ENCODE results near the gene UXS1. TPM values are rescaled to one million over a fixed set of nuclear protein-coding genes. Genes with fewer than 3 reads are reported as not detected.

UXS1 gene
- total and polyA plus RNA-seq, 9 of the 15 experiments (the other 6 are each of a cell fraction or from before 2014, with no cell fraction given) = 5.8 to 25.8 (median 15.0) TPM

- TF ChIP-seq BCLAF1 (IDR thresholded peaks at IDR 0.05; ENCODE audit: borderline replicate concordance in 1 of 2, control insufficient read depth in 1 of 2, low read depth in 2 of 2, low read length in 1 of 2) (no peak), ZFX (CRISPR knock-in tag; IDR thresholded peaks at IDR 0.05) (peak; percentile 58), SAFB (IDR thresholded peaks at IDR 0.05; ENCODE audit: borderline replicate concordance, low read depth, low read length) (no peak), PPARD (CRISPR knock-in tag; IDR thresholded peaks at IDR 0.05) (no peak), ELK1 (CRISPR knock-in tag; IDR thresholded peaks at IDR 0.05) (no peak), CC2D1A (IDR thresholded peaks at IDR 0.05) (no peak), PKNOX1 (IDR thresholded peaks at IDR 0.05) (no peak), HNRNPL (IDR thresholded peaks at IDR 0.05; ENCODE audit: low read depth, low read length) (no peak; the same call in 1 of the 2 replicates), EHMT2 (IDR thresholded peaks at IDR 0.05) (no peak), RBFOX2 (IDR thresholded peaks at IDR 0.05; ENCODE audit: low read depth, low read length) (no peak), FIP1L1 (IDR thresholded peaks at IDR 0.05; ENCODE audit: low read depth, low read length, poor library complexity, severe bottlenecking) (peak; percentile 53), SP1 (CRISPR knock-in tag; IDR thresholded peaks at IDR 0.05) (peak; percentile 39; the same call in 1 of the 2 replicates), FOSL1 (tag; conservative IDR thresholded peaks at IDR 0.05) (0 out of 2 replicates have a peak, but pooled peaks have one; percentile 16), GABPB2 (CRISPR knock-in tag; conservative IDR thresholded peaks at IDR 0.05) (no peak), HLTF (IDR thresholded peaks at IDR 0.05) (no peak), NEUROD1 (IDR thresholded peaks at IDR 0.05; ENCODE audit: borderline replicate concordance, low read depth, low read length, partially characterized antibody) (no peak)
- TF ChIP-seq, protein P1, sequence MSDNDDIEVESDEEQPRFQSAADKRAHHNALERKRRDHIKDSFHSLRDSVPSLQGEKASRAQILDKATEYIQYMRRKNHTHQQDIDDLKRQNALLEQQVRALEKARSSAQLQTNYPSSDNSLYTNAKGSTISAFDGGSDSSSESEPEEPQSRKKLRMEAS (CRISPR knock-in tag; IDR thresholded peaks at IDR 0.05) = peak; percentile 3; the same call in 1 of the 2 replicates
- TF ChIP-seq, protein P2, sequence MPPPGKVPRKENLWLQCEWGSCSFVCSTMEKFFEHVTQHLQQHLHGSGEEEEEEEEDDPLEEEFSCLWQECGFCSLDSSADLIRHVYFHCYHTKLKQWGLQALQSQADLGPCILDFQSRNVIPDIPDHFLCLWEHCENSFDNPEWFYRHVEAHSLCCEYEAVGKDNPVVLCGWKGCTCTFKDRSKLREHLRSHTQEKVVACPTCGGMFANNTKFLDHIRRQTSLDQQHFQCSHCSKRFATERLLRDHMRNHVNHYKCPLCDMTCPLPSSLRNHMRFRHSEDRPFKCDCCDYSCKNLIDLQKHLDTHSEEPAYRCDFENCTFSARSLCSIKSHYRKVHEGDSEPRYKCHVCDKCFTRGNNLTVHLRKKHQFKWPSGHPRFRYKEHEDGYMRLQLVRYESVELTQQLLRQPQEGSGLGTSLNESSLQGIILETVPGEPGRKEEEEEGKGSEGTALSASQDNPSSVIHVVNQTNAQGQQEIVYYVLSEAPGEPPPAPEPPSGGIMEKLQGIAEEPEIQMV (tag; conservative IDR thresholded peaks at IDR 0.05; ENCODE audit: low read depth) = no peak
These were observed 468 bp downstream of the UXS1 start (continued) for GRCh38 chr2:106193690-106193976.

All from K562 (cell line).